ENCODE results near the gene MROH2A. TPM values are rescaled to one million over a fixed set of nuclear protein-coding genes. Genes with fewer than 3 reads are reported as not detected.

MROH2A gene
- total RNA-seq, 1 experiment from 2014 or later: not detected

- TF ChIP-seq NR1H2 (CRISPR knock-in tag; IDR thresholded peaks at IDR 0.05) (no peak), SOX15 (CRISPR knock-in tag; IDR thresholded peaks at IDR 0.05) (no peak), ZNF138 (CRISPR knock-in tag; conservative IDR thresholded peaks at IDR 0.05) (no peak)
Observed at GRCh38 chr2:233793465-233794127, 15.5 kb downstream of the MROH2A start (continued).

GRCh38 chr2:233794128-233794658, 16.1 kb downstream of the MROH2A start:
- no peak for ATAC-seq
- CTCF ChIA-PET: no interaction called here
- POLR2A ChIA-PET: no interaction called here

GRCh38 chr2:233795735-233796171, 17.6 kb downstream of the MROH2A start:
- no peak overlapping the region for H3K27ac Mint-ChIP-seq
- no peaks in the 10 kb centered on the region for H3K4me1 Mint-ChIP-seq
- H3K27me3 Mint-ChIP-seq (ENCODE audit: low read depth): no peaks in the 10 kb centered on the region; the same call in 1 of the 2 replicates
- ATAC-seq (no peak), DNase-seq (ENCODE audit: low spot score) (no peak)
- H3K9me3 Mint-ChIP-seq: peaks cover 6% of the 10 kb centered on the region
- ChIA-PET CTCF (interaction anchor here (1.2 kb wide), 1 partner anchor 352 kb away, joined by 4 read pairs; no protein-coding TSS in a partner anchor), POLR2A (no interaction called here)
- H3K36me3 Mint-ChIP-seq: no peaks in the 10 kb centered on the region
- no peak overlapping the region for H3K4me3 Mint-ChIP-seq
- TF ChIP-seq TCF7 (CRISPR knock-in tag; IDR thresholded peaks at IDR 0.05; ENCODE audit: low read depth) (no peak), E2F1 (CRISPR knock-in tag; IDR thresholded peaks at IDR 0.05) (no peak), NR3C1 (CRISPR knock-in tag; conservative IDR thresholded peaks at IDR 0.05; ENCODE audit: low read depth) (no peak)

More at GRCh38 chr2:233794128-233794658, 16.1 kb downstream of the MROH2A start:
- Mint-ChIP-seq H3K4me1 (no peaks in the 10 kb centered on the region), H3K27me3 (ENCODE audit: low read depth) (no peaks in the 10 kb centered on the region; the same call in 1 of the 2 replicates), H3K4me3 (no peak overlapping the region), H3K9me3 (peaks cover 2% of the 10 kb centered on the region), H3K36me3 (no peaks in the 10 kb centered on the region), H3K27ac (no peak overlapping the region)
- TF ChIP-seq FOXP4 (CRISPR knock-in tag; IDR thresholded peaks at IDR 0.05) (no peak), KAT7 (CRISPR knock-in tag; IDR thresholded peaks at IDR 0.05; ENCODE audit: borderline replicate concordance) (no peak), MYBL2 (CRISPR knock-in tag; IDR thresholded peaks at IDR 0.05) (no peak), HMGXB4 (CRISPR knock-in tag; IDR thresholded peaks at IDR 0.05) (no peak), E2F5 (CRISPR knock-in tag; IDR thresholded peaks at IDR 0.05) (no peak)
- DNase-seq (ENCODE audit: low spot score): no peak

- TF ChIP-seq PREB (CRISPR knock-in tag; IDR thresholded peaks at IDR 0.05; ENCODE audit: borderline replicate concordance): no peak
- no peak for TF ChIP-seq CREM (CRISPR knock-in tag; IDR thresholded peaks at IDR 0.05)
- Mint-ChIP-seq H3K36me3 (no peaks in the 10 kb centered on the region), H3K27ac (no peak overlapping the region), H3K4me1 (no peaks in the 10 kb centered on the region), H3K27me3 (ENCODE audit: low read depth) (no peaks in the 10 kb centered on the region; the same call in 1 of the 2 replicates), H3K9me3 (peaks cover 6% of the 10 kb centered on the region), H3K4me3 (no peak overlapping the region)
- ATAC-seq (no peak), DNase-seq (ENCODE audit: low spot score) (no peak)
- ChIA-PET CTCF (interaction anchor here (1.2 kb wide), 1 partner anchor 353 kb away, joined by 4 read pairs; no protein-coding TSS in a partner anchor), POLR2A (no interaction called here)
Observed at GRCh38 chr2:233796254-233796653, 18.1 kb downstream of the MROH2A start.
